Neural progenitor cell (in vitro differentiated cells): ENCODE results near the gene CHST8.

Source experiments
- CTCF ChIP-seq: fragments of 200-600 bp; sonication (generic); IDR thresholded peaks from 2 replicates; pipeline ENCODE4 v1.5.1; 2017; ENCODE audit warnings: antibody characterized with exemption, mild to moderate bottlenecking
- EZH2 ChIP-seq: fragments of 200-600 bp; sonication (generic); IDR thresholded peaks from 2 replicates; pipeline ENCODE4 v1.6.1; 2017; ENCODE audit warnings: antibody characterized with exemption, mild to moderate bottlenecking, moderate library complexity

- no peak for TF ChIP-seq CTCF
- TF ChIP-seq EZH2: no peak
Observed at GRCh38 chr19:33734913-33735312, 113.2 kb downstream of the CHST8 start.
